SU-DHL-6 (cell line): ENCODE data around the gene B4GALNT3.

Experiments used
- H2AFZ ChIP-seq: fragments of 200-600 bp; sonication (generic); 2 replicates; pipeline ENCODE4 v1.6.1; 2014; ENCODE audit warnings: low read depth, mild to moderate bottlenecking, moderate library complexity, mixed read lengths, antibody characterized with exemption, low read length; ENCODE audit not compliant: severe bottlenecking
- H3F3A ChIP-seq: fragments of 200-600 bp; shearing (Covaris generic); 2 replicates; pipeline ENCODE4 v1.6.0; 2016; ENCODE audit warnings: antibody characterized with exemption, mild to moderate bottlenecking; ENCODE audit not compliant: insufficient read depth
- H3K27ac ChIP-seq: fragments of 200-600 bp; sonication (generic); 2 replicates; pipeline ENCODE4 v1.5.1; 2016; ENCODE audit warnings: low read depth, mild to moderate bottlenecking, low read length, moderate library complexity, mixed read lengths
- H3K27me3 ChIP-seq: fragments of 200-600 bp; sonication (generic), shearing (Covaris generic); 2 replicates; pipeline ENCODE4 v1.6.0; 2014; ENCODE audit warnings: mild to moderate bottlenecking, low read length
- H3K36me3 ChIP-seq: fragments of 200-600 bp; sonication (generic); 2 replicates; pipeline ENCODE4 v1.6.1; 2014; ENCODE audit warnings: mild to moderate bottlenecking, low read length, mixed read lengths
- H3K4me2 ChIP-seq: fragments of 300-600, 200-600 bp; shearing (Covaris generic), sonication (generic); 2 replicates; pipeline ENCODE4 v1.6.0; 2014; ENCODE audit warnings: low read length, low read depth, mild to moderate bottlenecking; ENCODE audit not compliant: poor library complexity, severe bottlenecking
- H3K4me3 ChIP-seq: fragments of 200-600 bp; sonication (generic); 2 replicates; pipeline ENCODE4 v1.5.1; 2014; ENCODE audit warnings: antibody characterized with exemption, low read length, mild to moderate bottlenecking, mixed read lengths; ENCODE audit not compliant: insufficient read depth, poor library complexity, severe bottlenecking
- H3K79me2 ChIP-seq: fragments of 200-600 bp; sonication (generic); 2 replicates; pipeline ENCODE4 v1.6.1; 2014; ENCODE audit warnings: mild to moderate bottlenecking, low read length, moderate library complexity; ENCODE audit not compliant: insufficient read depth
- H3K9ac ChIP-seq: fragments of 200-600 bp; sonication (generic); 2 replicates; pipeline ENCODE4 v1.7.0; 2014; ENCODE audit warnings: mild to moderate bottlenecking, low read length
- H3K9me2 ChIP-seq: fragments of 200-600 bp; sonication (generic); replicated peaks from 2 replicates; pipeline ENCODE4 v1.6.1; 2014; ENCODE audit warnings: low read length; ENCODE audit not compliant: insufficient read depth
- H3K9me3 ChIP-seq: fragments of 200-600 bp; sonication (generic); 2 replicates; pipeline ENCODE4 v1.6.1; 2014; ENCODE audit warnings: low read length, mixed read lengths; ENCODE audit not compliant: insufficient read depth
- H4K20me1 ChIP-seq: fragments of 200-600 bp; sonication (generic); 2 replicates; pipeline ENCODE4 v1.6.1; 2014; ENCODE audit warnings: low read depth, mild to moderate bottlenecking, antibody characterized with exemption, low read length, moderate library complexity, mixed read lengths
- EZH2phosphoT487 ChIP-seq: fragments of 200-600 bp; sonication (generic), shearing (Covaris generic); conservative IDR thresholded peaks from 2 replicates; pipeline ENCODE4 v1.6.1; 2018; ENCODE audit warnings: mild to moderate bottlenecking, antibody characterized with exemption, low read length, moderate library complexity, mixed read lengths
- TF ChIP-seq, protein P1 (sequence below): fragments of 200-600 bp; sonication (generic); IDR thresholded peaks from one replicate; pipeline ENCODE4 v1.5.1; 2017; ENCODE audit warnings: antibody characterized with exemption, mild to moderate bottlenecking, low read length, moderate library complexity; ENCODE audit not compliant: insufficient read depth, poor library complexity, severe bottlenecking

B4GALNT3 gene

DNA sequence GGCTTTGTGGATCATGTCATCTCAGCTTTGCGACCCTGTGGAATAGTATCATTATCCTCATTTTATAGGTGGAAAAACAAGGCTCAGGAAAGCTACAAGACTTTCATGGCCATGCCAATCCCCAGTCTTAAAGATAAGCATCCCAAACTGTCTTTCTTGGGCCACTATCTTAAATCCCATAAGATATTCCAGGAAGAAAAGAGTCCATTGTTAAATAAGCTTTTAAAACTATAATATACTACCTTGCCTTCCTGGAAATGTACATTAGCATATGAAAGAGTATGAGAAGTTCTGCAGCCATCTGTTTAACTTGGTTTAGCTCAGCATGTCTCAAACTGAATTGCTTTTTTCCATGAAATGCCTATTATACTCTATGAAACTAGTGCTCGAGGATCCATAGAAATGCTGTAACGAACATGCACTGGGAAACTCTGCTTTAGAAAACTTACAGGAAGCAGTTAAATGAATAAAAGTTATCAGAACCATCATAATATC, 77.1 kb downstream of the B4GALNT3 start:
- H3K27ac ChIP-seq: no peak overlapping the region
- no peaks in the 10 kb centered on the region for H3K36me3 ChIP-seq
- H4K20me1 ChIP-seq: no peaks in the 10 kb centered on the region
- H3K4me3 ChIP-seq: no peak overlapping the region
- no peak overlapping the region for H3K9ac ChIP-seq
- H3K79me2 ChIP-seq: no peaks in the 10 kb centered on the region
- H3K9me2 ChIP-seq: no peaks in the 10 kb centered on the region
- no peak overlapping the region for H2AFZ ChIP-seq
- H3F3A ChIP-seq: no peaks in the 10 kb centered on the region
- TF ChIP-seq, protein P1, sequence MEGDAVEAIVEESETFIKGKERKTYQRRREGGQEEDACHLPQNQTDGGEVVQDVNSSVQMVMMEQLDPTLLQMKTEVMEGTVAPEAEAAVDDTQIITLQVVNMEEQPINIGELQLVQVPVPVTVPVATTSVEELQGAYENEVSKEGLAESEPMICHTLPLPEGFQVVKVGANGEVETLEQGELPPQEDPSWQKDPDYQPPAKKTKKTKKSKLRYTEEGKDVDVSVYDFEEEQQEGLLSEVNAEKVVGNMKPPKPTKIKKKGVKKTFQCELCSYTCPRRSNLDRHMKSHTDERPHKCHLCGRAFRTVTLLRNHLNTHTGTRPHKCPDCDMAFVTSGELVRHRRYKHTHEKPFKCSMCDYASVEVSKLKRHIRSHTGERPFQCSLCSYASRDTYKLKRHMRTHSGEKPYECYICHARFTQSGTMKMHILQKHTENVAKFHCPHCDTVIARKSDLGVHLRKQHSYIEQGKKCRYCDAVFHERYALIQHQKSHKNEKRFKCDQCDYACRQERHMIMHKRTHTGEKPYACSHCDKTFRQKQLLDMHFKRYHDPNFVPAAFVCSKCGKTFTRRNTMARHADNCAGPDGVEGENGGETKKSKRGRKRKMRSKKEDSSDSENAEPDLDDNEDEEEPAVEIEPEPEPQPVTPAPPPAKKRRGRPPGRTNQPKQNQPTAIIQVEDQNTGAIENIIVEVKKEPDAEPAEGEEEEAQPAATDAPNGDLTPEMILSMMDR: no peak
- no peak for TF ChIP-seq EZH2phosphoT487
- no peak overlapping the region for H3K4me2 ChIP-seq
- H3K9me3 ChIP-seq: no peaks in the 10 kb centered on the region
- H3K27me3 ChIP-seq: no peaks in the 10 kb centered on the region

DNA sequence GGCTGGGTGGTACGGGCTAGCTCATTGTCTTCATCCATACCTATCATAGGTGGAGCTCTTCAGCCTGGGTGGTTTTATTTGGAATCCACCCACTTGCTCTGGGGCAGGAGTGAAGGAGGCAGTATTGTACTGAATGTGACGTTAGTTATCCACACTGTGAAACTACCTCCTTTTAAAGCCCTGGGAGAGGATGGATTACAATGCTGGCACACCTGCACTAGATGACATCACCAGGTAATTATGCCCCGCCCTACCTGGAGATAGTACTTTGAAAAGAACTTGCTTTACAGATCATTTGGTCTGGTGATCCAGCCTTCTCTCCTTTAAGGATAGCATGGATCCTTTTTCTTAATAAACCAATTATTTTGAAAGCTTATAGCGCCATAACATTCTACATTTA, 78.0 kb downstream of the B4GALNT3 start:
- H3K36me3 ChIP-seq: no peaks in the 10 kb centered on the region
- H3K27me3 ChIP-seq: no peaks in the 10 kb centered on the region
- H2AFZ ChIP-seq: no peak overlapping the region
- no peak for TF ChIP-seq EZH2phosphoT487
- TF ChIP-seq, protein P1: no peak
- H3K79me2 ChIP-seq: no peaks in the 10 kb centered on the region
- H4K20me1 ChIP-seq: no peaks in the 10 kb centered on the region
- no peak overlapping the region for H3K27ac ChIP-seq
- no peak overlapping the region for H3K9ac ChIP-seq
- no peak overlapping the region for H3K4me2 ChIP-seq
- H3K4me3 ChIP-seq: no peak overlapping the region
- no peaks in the 10 kb centered on the region for H3K9me3 ChIP-seq
- H3K9me2 ChIP-seq: no peaks in the 10 kb centered on the region
- H3F3A ChIP-seq: no peaks in the 10 kb centered on the region

DNA sequence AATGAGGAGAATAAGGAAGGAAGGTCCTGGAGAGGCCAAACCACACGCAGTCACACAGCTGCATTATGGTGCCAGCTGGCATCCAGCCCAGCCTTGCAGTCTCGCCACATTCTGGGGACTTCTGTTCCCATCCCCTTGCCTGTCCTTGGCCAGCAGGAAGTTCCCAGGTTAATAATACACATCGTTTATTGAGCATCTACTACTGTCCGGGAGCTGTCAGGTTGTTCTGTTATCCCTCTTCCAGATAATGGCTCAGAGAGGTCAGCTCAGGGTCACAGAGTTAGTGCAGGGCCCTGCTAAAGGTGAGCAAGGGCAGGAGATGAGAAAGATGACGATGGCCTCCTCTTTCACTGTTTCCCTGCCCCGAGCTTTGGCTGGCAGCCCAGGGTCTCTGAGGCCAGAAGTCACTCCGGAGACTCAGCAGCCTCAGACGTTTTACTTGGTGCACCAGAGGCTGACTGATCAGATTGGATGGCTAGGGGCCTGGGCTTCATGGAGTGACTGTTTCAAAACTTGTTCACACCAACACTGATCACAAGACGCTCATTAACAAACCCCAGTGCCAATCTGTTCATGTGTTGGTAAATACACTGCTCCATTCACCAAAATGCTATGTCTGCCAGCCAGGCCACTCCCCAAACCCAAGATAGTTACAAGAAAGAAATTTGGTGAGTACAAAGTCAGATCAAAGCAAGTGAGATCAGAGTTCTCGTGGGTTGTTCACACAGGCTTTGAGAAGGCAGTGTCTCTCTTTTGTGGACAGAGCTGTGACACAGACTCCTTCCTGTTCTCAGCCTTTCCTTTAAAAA, 79.2 kb downstream of the B4GALNT3 start:
- no peak for TF ChIP-seq EZH2phosphoT487
- TF ChIP-seq, protein P1: no peak
- Histone ChIP-seq H3K27me3 (no peaks in the 10 kb centered on the region), H3K4me2 (no peak overlapping the region), H3K9me2 (no peaks in the 10 kb centered on the region), H3K9ac (no peak overlapping the region), H3F3A (no peaks in the 10 kb centered on the region), H3K27ac (no peak overlapping the region), H3K9me3 (no peaks in the 10 kb centered on the region), H4K20me1 (no peaks in the 10 kb centered on the region), H2AFZ (no peak overlapping the region), H3K4me3 (no peak overlapping the region), H3K79me2 (no peaks in the 10 kb centered on the region), H3K36me3 (no peaks in the 10 kb centered on the region)
